ENCODE data around the gene ARNT2.

DNA sequence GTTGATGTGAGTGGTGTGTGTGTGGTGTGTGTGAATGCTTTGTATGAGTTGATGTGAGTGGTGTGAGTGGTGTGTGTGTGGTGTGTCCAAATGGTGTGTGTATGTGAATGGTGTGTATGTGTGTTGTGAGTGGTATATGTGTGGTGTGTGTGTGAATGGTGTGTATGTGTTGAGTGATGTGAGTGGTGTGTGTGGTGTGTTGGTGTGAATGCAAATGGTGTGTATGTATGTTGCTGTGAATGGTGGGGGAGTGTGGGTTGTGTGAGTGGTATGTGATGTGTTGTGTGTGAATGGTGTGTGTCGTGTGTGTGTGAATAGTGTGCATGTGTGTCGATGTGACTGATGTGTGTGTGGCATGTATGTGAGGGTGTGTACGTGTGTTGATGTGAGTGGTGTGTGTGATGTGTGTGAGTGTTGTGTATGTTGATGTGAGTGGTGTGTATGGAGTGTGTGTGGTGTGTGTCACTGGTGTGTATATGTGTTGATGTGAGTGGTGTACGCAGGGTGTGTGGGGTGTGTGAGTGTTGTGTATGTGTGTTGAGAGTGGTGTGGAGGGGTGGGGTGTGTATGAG, 40.6 kb downstream of the ARNT2 start:
- TF ChIP-seq, protein P1, sequence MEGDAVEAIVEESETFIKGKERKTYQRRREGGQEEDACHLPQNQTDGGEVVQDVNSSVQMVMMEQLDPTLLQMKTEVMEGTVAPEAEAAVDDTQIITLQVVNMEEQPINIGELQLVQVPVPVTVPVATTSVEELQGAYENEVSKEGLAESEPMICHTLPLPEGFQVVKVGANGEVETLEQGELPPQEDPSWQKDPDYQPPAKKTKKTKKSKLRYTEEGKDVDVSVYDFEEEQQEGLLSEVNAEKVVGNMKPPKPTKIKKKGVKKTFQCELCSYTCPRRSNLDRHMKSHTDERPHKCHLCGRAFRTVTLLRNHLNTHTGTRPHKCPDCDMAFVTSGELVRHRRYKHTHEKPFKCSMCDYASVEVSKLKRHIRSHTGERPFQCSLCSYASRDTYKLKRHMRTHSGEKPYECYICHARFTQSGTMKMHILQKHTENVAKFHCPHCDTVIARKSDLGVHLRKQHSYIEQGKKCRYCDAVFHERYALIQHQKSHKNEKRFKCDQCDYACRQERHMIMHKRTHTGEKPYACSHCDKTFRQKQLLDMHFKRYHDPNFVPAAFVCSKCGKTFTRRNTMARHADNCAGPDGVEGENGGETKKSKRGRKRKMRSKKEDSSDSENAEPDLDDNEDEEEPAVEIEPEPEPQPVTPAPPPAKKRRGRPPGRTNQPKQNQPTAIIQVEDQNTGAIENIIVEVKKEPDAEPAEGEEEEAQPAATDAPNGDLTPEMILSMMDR (IDR thresholded peaks at IDR 0.05): no peak
- no peak for TF ChIP-seq ZFX (IDR thresholded peaks at IDR 0.05; ENCODE audit: borderline replicate concordance)

All from 22Rv1 (cell line).